ENCODE data around the gene TMEM109.

GRCh38 chr11:60930394-60930793, 16.4 kb downstream of the TMEM109 start:
- no peak for TF ChIP-seq BHLHE40 (IDR thresholded peaks at IDR 0.05; ENCODE audit: borderline replicate concordance)
- no peak for TF ChIP-seq LEF1 (IDR thresholded peaks at IDR 0.05; ENCODE audit: borderline replicate concordance)
- no peak for TF ChIP-seq TARDBP (IDR thresholded peaks at IDR 0.05)
- no peak for TF ChIP-seq SP1 (IDR thresholded peaks at IDR 0.05)
- TF ChIP-seq FOXK2 (IDR thresholded peaks at IDR 0.05), result no peak
- TF ChIP-seq CTBP1 (IDR thresholded peaks at IDR 0.05; ENCODE audit: borderline replicate concordance), result no peak

All from HEK293T (cell line).